M059J (cell line): ENCODE data around the gene RAB40B. TPM values are rescaled to one million over a fixed set of nuclear protein-coding genes. Genes with fewer than 3 reads are reported as not detected.

ENCODE experiments used
- DNase-seq: peaks from one replicate; pipeline ENCODE4 v3.0.0-alpha.2; 2012; ENCODE audit warnings: low read depth
- total RNA-seq: library from RNA; depleted of rRNA; stranded (reverse); fragments of >200 nt; shearing (Covaris generic); gene quantifications from 2 replicates; pipeline ENCODE4 v1.2.3, GENCODE V29; 2014

Gene RAB40B
- total RNA-seq, 1 experiment from 2014 or later: 8.9 TPM

DNA sequence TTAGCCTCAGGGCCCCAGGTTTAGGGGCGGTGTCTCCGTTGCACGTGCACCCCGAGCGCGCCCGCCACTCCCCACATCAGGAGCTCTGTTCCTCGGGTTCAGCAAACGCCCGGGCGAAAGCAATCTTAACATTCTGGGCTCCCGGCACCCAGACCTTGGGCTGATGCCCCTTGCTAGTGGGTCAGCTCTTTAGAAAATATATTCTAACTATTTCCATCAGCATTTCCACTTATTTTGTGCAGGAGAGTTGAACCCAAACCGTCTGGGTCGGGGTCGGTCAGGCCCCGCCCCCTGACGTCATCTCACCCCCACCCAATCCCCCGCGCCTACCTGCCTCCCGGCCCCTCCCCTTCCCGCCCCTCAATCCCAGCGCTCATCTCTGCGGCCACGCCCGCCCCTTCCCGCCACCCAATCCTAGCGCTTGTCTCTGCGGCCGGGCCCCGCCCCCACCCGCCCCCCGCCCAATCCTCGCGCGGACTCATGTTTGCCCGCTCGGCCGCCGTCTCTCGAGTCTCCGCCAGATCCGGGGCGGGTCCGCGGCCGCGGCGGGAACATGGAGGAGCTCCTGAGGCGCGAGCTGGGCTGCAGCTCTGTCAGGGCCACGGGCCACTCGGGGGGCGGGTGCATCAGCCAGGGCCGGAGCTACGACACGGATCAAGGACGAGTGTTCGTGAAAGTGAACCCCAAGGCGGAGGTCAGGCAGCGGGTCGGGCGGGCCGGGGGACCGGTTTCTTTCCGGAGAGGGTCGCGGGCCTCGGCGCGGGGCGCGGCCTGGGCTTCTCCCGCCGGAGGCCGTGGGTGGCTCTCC is 17.9 kb upstream of the RAB40B start, which contains the start of gene FN3KRP:
Gene FN3KRP (plus strand): TSS at position 504 of the 808 bp plus-strand sequence. CDS start 50 bp downstream, at position 554.
- peak; percentile 91 for DNase-seq

DNA sequence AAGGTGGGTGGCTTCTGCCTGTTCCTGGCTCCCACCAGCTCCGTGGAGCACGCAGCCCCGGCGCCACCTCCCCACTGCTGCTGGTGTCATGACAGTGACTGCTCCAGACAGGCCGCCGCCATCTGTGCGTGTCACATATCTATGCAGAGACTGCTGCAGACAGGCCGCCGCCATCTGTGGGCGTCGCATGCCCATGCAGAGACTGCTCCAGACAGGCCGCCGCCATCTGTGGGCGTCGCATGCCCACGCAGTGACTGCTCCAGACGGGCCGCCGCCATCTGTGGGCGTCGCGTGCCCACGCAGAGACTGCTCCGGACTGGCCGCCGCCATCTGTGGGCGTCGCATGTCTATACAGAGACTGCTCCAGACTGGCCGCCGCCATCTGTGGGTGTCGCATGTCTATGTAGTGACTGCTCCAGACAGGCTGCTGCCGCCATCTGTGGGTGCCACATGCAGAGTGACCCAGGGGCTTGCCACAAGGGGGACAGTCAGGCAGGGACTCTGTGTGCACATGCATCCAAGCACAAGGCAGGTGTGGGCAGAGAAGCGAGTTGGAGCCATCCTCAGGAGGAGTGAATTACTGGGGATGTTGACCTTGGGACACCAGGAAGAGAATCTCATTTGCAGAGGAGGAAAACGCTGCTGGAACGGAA is 14.7 kb upstream of the RAB40B start:
- DNase-seq: no peak

DNA sequence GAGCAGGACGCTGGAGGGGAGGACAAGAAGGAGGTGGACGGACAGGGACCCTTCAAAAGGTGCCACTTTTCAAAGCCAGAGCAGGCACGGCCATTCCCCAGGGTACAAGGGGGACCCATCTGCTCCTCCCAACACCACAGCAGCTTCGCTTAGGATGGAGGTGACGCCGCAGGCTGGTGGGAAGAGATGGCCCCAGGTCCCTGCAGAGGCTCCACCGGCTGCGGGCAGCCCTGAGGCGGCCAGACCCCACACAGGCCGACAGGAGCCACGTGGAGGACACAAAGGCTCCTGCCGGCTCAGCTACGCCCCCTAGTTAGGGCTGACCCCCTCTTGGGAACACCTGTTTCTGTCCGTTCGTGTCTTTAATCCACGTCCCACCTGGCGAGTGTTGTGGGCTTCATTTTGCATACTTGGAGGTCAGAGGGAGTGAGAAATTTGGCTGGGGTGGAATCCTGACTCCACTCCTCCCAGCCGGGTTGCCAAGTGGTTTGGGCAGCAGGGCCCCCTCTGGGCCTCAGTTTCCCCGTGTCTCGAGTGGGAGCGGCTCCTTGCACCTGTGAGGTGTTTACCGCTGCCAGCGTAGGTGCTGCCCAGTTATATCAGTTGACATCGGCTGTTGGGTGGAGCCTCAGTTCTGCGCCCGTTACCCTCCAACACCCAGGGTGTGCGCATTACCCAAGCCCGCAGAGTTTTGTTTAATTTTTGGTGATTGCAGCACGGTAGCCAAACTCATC is 12.2 kb upstream of the RAB40B start:
- no peak for DNase-seq

DNA sequence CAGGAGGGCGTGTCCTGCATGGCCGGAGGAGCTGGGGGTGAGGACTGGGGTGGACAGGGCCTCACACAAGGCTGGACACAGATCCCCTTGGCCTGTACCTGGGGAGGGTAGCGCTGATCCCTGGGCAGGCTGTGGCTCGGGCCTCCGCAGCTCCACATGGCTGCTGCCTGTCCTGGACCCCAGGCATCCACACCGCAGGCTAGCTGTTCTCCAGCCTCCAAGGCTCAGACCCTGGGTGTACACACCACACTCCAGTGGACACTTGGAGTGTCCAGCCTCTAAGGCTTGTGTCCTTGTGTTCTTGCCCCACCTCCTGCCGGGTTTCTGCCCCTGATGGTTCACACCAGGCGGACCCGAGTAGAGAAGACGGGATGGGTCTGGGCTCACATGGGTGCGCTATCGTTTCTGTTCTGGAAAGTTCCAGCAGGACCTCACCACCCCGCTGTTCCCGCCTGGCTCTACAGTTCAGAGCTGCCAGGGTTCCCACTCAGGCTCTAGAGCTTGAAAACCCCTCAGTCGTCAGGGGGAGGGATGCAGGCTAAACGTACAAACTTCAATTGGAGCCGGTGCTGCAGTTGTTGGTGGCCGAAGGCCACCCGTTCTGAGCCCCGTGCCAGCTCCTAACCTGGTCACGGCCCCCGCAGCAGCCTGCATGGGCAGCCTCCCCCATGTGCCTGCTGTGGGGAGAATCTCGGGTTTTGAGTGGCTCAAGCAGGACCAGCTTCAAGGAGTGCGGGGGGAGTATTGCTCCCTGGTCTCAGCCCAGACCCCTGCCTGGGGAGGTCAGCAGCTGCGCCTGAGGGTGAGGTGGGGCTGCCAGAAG is 11.4 kb upstream of the RAB40B start:
- no peak for DNase-seq

DNA sequence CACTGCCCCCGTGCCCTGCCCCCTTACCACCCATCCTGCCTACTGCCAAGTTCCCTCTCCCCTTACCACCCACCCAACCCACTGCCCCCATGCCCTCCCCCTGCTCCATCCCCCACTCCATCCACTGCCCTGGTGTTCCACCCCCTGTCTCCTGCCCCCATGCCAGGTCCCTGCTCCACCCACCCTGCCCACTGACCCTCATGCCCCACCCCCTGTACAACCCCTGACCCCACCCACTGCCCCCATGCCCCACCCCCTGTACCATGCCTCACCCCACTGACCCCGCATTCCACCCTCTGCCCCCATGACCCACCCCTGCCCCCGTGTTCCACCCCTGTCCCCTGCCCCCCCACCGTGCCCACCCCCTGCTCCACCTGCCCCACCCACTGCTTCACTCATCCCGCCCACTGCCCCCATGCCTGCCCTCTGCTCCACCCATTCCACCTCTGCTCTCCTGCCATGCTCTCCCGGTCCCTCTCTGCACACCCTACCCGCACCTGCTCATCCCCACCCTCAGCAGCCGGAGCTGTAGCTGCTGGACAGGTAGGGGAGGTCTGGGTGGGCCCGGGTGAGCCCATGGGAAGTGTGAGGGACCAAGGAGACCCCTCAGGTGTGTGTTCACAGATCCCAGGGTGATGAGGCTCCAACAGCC is 10.7 kb upstream of the RAB40B start:
- DNase-seq: no peak

DNA sequence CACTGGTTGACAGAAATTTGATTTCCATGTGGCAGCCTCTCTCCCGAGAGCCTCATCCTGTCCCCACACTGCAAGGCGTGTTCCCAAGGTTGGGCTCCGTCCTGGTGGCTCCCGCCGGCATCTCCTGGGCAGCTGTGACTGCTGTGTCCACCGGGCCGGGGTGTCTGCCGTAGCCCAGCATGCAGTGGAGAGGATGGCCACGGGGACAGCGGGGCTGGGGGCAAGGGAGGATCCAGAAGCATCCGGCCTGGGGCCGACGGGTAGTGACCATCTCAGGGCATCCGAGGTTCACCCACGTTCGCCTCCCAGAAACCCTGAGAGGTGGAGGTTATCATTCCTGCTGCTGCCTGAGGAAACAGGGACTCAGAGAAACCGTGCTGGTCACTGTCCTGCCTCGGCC is 7.3 kb upstream of the RAB40B start:
- DNase-seq: no peak

DNA sequence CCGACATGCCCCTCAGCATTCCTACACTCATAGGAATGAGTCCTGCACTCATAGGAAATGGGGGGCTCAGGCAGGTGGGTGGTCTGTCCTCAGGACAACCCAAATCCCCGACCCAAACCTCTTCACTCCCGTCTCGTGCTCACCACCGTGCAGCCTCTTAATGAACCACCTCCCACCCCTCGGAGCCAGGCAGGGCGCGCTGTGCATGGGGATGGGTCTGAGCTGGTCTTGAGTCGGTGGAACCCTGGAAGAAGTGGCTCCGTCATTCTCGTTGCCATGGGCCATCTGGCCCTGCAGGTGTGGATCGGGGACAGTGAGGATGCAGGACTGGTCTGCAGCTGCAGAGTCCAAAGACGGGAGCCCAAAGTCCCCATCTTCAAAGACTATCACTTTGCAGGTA is 6.4 kb upstream of the RAB40B start:
- DNase-seq: no peak

DNA sequence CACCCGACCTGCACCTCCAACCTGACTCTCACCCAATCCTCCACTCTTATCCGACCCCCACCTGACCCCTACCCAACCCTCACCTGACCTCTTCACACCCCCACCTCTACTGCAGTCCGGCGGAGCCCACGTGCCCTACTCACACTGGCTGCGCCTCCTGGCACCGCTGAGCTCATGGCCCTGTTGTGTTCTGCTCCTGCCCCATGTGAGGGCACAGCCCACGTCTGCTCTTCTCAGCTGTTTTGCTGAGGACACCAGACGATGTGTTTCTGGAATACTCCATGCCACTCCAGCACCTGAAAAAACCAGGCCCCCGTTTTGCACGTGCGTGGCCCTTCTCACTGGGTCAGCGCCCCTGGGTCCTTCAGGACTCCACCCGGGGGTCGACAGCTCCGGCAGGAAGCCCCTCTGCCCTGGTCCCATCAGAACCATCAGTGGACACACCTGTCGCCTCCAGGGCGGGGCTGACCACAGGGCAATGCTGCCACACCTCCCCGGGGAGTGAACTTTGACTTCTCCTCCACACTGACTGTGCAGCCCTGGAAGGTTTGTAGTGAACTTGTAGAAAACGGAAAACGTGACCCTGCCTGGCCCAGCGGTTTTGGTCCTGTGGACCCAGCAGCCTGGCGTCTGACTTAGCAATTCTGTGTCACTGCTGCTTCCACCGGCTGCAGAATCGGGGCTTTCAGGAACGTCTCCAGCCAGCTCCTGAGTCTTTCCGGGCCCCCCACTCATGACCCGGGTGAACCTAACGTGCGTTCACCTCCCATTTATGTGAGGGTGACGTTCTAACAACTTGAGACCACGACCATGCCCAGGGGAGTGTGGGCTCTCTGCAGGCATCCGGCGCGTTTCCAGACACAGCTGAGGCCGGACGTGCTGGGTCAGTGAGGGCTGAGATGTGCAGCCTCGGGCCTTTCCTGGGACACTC is 5.7 kb upstream of the RAB40B start:
- DNase-seq: no peak

DNA sequence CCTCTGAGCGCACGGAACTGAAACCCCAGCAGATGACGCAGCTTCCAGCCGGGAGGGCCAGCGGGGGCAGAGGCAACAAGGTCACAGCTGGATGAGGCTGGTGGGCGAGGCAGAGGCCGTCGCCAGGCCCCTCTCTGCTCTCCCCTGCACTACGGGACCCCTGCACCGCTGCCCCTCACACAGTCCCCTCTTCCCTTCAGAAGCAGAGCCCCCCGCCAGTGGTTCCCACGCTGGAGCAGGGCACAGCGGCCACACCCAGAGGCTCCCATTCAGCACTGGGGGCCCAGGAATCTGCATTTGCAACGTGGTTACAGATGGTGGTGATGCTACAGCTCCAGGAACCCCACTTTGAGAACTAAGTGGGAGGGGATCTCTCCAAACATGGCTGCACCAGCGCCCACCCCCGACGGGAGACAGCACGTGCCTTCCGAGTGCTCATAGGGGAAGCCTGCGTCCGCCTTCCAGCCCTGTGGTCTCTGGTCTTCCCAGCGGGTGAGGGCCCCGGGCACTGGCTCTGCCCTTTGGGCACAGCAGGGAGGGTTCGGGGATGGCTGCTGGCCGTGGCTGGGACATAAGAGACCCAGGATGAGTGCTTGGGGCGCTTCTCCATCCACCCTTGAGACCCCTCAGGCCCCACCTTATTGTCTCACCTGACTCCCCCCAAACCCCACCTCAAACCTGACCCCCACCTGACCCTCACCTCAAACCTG is 4.7 kb upstream of the RAB40B start:
- no peak for DNase-seq

DNA sequence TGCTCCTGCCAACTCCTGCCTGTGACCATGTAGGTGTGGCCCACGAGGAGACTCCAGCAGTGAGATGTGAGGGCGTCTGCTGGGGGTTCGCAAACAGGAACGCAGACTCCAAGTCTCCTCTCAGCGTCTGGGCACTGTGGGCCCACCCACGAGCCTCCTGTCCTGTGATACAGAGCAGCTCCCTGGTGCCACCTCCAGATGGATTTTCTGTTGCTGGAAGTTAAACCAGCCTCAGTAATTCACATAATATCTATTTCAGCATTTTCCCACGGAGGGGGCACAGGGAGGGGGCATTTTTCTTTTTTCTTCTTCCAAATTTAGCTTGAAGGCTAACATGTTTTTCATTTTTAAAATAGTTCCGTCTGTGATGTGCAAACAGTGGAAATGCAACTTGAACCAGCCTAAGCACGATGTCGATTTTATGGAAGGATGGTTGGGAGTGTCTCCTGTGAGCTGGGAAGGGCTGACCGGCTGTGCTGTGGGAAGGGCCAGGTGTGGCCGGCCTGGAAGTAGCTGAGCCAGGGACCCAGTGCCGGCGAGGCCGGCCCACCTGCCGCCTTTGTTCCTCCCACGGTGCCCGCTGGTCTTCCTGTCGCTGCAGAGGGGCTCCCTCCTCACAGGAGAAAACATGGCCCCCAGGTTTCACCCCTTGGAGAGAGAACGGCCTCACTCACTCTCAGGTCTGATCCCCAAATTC is 3.9 kb upstream of the RAB40B start:
- no peak for DNase-seq

DNA sequence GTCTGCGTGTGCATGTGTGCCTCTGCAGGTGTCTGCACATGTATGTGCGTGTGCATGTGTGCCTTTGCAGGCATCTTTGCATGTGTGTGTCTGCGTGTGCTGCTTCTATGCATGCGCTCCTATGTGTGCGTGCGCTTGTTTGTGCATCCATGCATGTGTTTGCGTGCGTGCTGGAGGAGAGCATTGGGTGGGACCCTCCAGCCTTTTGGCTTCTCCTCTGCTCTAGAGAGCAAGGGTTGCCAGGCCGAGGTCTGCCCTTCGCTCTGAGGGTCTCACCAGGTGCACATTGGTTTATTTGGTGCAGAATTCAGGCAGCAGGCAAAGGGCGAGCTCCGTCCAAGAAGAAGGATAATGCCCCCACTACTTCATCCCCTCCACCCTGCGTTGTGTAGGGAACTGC is 1.1 kb upstream of the RAB40B start:
- DNase-seq: no peak

DNA sequence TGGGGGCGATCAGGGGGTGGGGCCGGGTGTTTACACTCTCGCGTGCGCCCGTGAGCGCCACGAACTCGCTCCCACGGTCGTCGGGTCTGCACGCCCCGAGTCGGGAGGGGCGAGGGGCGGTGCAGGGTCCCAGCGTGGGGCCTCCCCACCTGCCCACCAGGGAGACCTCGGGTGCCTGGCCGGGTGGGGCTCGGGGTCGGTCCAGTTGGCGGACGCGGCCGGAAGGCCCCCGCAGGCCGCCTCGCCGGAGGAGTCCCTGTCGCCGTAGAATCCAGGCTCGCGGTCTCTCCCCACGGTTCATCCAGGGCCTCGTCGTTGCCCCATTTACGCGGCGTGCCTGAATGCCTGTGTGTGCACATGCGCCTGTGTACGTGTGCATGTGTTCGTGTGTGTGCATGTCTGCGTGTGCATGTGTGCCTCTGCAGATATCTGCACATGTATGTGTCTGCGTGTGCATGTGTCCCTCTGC is 510 bp upstream of the RAB40B start:
- no peak for DNase-seq

DNA sequence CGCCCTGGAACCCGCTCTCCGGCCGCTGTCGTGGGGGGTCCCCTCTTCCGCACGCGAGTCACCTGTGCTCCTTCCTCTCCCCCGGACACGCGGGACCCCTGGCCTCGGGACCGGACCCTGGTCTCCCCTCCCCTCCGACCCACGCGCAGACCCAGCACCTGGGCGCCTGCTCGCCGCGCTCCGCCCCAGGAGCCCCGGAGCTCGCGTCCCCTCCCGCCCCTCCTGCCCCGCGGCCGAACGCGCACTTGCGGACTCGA is 762 bp downstream of the RAB40B start:
- no peak for DNase-seq

DNA sequence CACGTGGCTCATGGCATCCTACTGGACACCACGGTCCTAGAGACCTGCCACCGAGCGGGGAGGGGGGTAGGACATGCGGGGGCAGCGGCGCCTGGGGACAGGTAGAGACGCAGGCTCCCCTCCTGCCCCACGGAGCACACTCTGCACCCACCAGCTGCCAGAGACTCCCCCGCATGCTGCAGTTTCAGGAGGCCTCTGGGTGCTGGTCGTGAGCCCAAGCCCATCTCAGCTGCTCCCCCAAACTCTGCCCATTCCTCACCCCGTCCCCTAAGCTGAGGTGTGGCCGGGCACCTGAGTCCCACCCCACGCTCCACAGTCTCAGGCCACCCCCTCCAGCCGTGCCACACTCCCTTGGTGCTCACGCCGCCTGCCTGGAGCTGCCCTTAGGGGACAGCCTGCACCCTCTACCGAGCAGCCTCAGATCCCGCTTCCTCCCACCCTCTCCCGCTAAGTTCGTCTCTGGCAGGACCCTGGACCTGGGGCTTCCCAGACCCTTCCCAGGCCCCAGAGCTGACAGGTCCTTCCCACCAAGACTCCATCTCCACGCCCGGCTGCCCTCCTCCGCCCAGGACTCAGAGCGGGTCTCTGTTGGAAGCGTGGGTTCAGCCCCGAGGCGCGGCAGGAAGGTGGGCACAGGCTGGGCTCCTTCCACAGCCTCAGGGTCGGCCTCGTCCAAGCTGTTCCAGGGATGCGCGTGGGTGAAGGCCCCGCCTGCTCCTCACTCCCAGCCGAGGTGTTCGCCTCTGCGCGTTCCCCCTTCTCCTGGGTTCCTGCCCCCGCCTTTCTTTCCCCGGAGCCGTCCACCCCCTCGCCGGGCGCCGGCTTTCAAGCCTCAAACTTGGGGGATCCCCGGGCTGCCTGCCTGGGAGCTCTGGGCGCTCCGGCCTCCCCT is 1.3 kb downstream of the RAB40B start:
- DNase-seq: no peak

DNA sequence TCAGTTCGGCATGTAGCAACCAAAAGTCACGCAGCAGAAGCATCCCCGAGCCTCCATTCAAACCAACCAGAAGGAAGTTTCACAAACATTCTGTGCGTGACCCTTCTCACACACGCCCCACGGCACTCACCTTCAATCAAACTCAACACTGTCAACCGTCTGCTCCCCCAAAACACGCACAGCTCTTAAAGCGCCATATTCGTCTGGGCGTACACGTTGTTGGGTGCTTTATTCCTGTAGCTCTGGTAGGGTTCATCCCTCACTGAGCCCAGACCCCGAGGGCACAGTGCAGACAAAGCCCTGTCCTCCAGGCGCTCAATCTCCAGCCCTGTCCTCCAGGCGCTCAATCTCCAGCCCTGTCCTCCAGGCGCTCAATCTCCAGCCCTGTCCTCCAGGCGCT is 2.2 kb downstream of the RAB40B start:
- DNase-seq: no peak

DNA sequence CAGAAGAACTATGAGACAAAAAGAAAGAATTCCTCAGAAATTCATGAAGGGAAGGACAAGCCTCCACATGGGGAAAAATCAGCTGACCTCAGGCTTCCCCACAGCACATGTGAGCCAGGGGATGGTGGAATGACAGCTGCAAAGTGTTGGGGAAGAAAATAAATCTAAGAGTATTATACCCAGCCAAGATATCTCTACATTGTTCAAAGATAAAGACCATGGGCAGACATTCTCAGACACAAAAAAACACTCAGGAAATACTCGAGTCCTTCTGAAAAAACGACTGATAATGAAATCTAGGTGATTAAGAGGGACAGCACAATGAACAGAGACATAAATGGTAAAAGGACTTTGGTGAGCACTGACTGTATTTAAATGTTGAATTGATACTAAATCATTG is 3.9 kb downstream of the RAB40B start:
- DNase-seq: no peak

DNA sequence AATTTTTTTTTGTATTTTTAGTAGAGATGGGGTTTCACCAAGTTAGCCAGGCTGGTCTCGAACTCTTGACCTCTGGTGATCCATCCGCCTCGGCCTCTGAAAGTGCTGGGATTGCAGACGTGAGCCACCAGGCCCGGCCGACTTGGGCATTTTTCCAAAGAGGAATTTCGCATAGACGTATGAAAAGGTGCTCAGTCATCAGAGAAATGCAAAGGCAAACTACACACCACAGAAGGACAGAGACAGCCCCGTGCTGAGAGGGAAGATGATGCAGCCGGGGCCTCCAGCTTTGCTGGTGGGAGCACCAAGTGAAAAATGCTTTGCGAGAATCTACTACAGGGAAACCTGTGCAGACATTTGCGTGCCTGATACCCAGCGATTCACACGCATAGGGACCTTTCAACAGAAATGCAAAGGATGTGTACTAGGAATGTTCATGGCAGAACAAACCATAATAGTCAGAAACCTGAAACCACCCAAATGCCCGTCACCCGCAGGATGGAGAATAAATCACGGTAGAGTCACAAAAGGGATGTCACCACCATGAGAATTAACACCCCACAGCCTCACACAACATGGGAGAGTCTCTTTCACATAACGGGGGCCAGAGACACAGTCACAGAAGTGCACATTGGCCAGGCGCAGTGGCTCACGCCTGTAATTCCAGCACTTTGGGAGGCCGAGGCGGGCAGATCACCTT is 5.2 kb downstream of the RAB40B start:
- no peak for DNase-seq
